Astrocyte (in vitro differentiated cells and primary cell): ENCODE results near the gene PTPRK. TPM values are rescaled to one million over a fixed set of nuclear protein-coding genes. Genes with fewer than 3 reads are reported as not detected.

Experiments used
- DNase-seq: peaks from one replicate; pipeline ENCODE4 v3.0.0-alpha.2; 2010; ENCODE audit warnings: low read depth
- FAIRE-seq: peaks from 2 replicates; lab custom pipeline; 2011; peaks lifted over from hg19 to GRCh38; lab: Jason Lieb, UNC
- H2AFZ ChIP-seq: 2 replicates; pipeline ENCODE4 v1.6.0; 2012; ENCODE audit warnings: low read depth, low read length, inconsistent platforms
- H3K27ac ChIP-seq: 2 replicates; pipeline ENCODE4 v1.5.1; 2011; ENCODE audit warnings: low read depth, low read length, inconsistent platforms
- H3K27me3 ChIP-seq: 2 replicates; pipeline ENCODE4 v1.6.0; 2011; ENCODE audit warnings: low read length, inconsistent platforms; ENCODE audit not compliant: insufficient read depth
- H3K36me3 ChIP-seq: 2 replicates; pipeline ENCODE4 v1.5.1; 2011; ENCODE audit warnings: low read length, inconsistent platforms; ENCODE audit not compliant: insufficient read depth
- H3K4me1 ChIP-seq: 2 replicates; pipeline ENCODE4 v1.5.1; 2011; ENCODE audit warnings: low read length, inconsistent platforms; ENCODE audit not compliant: insufficient read depth
- H3K4me2 ChIP-seq: 2 replicates; pipeline ENCODE4 v1.6.0; 2012; ENCODE audit warnings: low read length, inconsistent platforms
- H3K4me3 ChIP-seq: 2 replicates; pipeline ENCODE4 v1.5.1; 2011; ENCODE audit warnings: low read depth, mild to moderate bottlenecking, low read length, inconsistent platforms; ENCODE audit not compliant: insufficient read depth
- H3K79me2 ChIP-seq: 2 replicates; pipeline ENCODE4 v1.6.0; 2012; ENCODE audit warnings: mild to moderate bottlenecking, low read length, inconsistent platforms; ENCODE audit not compliant: insufficient read depth
- H3K9ac ChIP-seq: 2 replicates; pipeline ENCODE4 v1.6.0; 2012; ENCODE audit warnings: mild to moderate bottlenecking, low read length, inconsistent platforms
- H3K9me3 ChIP-seq: 2 replicates; pipeline ENCODE4 v1.5.1; 2012; ENCODE audit warnings: low read depth, mild to moderate bottlenecking, low read length, inconsistent platforms; ENCODE audit not compliant: insufficient read depth
- H4K20me1 ChIP-seq: 2 replicates; pipeline ENCODE4 v1.6.0; 2012; ENCODE audit warnings: low read length, inconsistent platforms; ENCODE audit not compliant: insufficient read depth
- H3K27ac Mint-ChIP-seq: one replicate; pipeline ENCODE4 v1.8.0; 2021; ENCODE audit warnings: mild to moderate bottlenecking, mixed read lengths; ENCODE audit not compliant: unreplicated experiment
- H3K27me3 Mint-ChIP-seq: one replicate; pipeline ENCODE4 v1.8.0; 2021; ENCODE audit warnings: low read depth, mixed read lengths; ENCODE audit not compliant: unreplicated experiment
- H3K36me3 Mint-ChIP-seq: one replicate; pipeline ENCODE4 v1.8.0; 2021; ENCODE audit warnings: low read depth, mixed read lengths; ENCODE audit not compliant: unreplicated experiment
- H3K4me1 Mint-ChIP-seq: one replicate; pipeline ENCODE4 v1.8.0; 2021; ENCODE audit warnings: low read depth, mixed read lengths; ENCODE audit not compliant: unreplicated experiment
- H3K4me3 Mint-ChIP-seq: one replicate; pipeline ENCODE4 v1.8.0; 2021; ENCODE audit warnings: mild to moderate bottlenecking, moderate library complexity, mixed read lengths; ENCODE audit not compliant: unreplicated experiment
- H3K9me3 Mint-ChIP-seq: one replicate; pipeline ENCODE4 v1.8.0; 2021; ENCODE audit warnings: mild to moderate bottlenecking, mixed read lengths; ENCODE audit not compliant: unreplicated experiment
- CTCF ChIP-seq: IDR thresholded peaks from 2 replicates; pipeline ENCODE4 v1.5.1; 2011; ENCODE audit warnings: low read depth, mild to moderate bottlenecking, inconsistent platforms, low read length, moderate library complexity; ENCODE audit not compliant: insufficient read depth
- EZH2 ChIP-seq: IDR thresholded peaks from 2 replicates; pipeline ENCODE4 v1.6.1; 2012; ENCODE audit warnings: mild to moderate bottlenecking, low read length, inconsistent platforms; ENCODE audit not compliant: insufficient read depth
- total RNA-seq: library from RNA; stranded (reverse); gene quantifications from 2 replicates; pipeline ENCODE4 v1.2.1, GENCODE V29; 2021

Gene PTPRK
- total RNA-seq, 1 donor from 2014 or later: 159 TPM

DNA sequence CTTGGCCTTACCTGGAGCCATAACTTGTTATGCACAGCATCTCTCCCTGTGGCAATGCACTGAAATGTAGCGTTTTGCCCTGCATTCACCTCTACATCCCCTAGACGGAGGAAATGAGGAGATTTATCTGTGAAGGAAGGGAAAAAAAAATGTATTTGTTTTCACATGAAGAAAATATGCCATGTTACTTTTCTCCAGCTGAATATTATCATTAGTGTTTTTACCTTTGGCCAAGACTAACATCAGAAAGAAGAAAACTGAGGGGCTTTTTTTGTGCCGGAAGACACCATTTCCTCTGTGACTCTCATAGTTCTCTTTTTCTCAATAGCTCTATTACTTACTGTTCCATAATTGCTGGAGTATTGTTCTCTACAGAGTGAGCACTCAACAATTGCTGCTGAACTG, 280.4 kb downstream of the PTPRK start:
- no peak overlapping the region for H3K27ac Mint-ChIP-seq
- no peak for FAIRE-seq

GRCh38 chr6:128239146-128239545, 281.3 kb downstream of the PTPRK start:
- Histone ChIP-seq H4K20me1 (no peaks in the 10 kb centered on the region), H3K9ac (no peak overlapping the region), H3K9me3 (no peaks in the 10 kb centered on the region), H2AFZ (no peak overlapping the region), H3K27me3 (no peaks in the 10 kb centered on the region), H3K27ac (no peak overlapping the region), H3K4me1 (peaks cover 4% of the 10 kb centered on the region), H3K36me3 (no peaks in the 10 kb centered on the region), H3K4me3 (no peak overlapping the region), H3K79me2 (no peaks in the 10 kb centered on the region), H3K4me2 (no peak overlapping the region)
- no peak for TF ChIP-seq CTCF
- TF ChIP-seq EZH2: no peak
- H3K4me1 Mint-ChIP-seq: peaks cover 20% of the 10 kb centered on the region
- no peaks in the 10 kb centered on the region for H3K9me3 Mint-ChIP-seq
- H3K36me3 Mint-ChIP-seq: no peaks in the 10 kb centered on the region
- H3K27me3 Mint-ChIP-seq: no peaks in the 10 kb centered on the region
- no peak overlapping the region for H3K4me3 Mint-ChIP-seq
- FAIRE-seq (no peak), DNase-seq (no peak)
- H3K27ac Mint-ChIP-seq: no peak overlapping the region

More for the DNA sequence above, 280.4 kb downstream of the PTPRK start:
- Histone ChIP-seq H3K9ac (no peak overlapping the region), H3K4me3 (no peak overlapping the region), H4K20me1 (no peaks in the 10 kb centered on the region), H3K79me2 (peaks cover 3% of the 10 kb centered on the region), H3K9me3 (no peaks in the 10 kb centered on the region), H3K36me3 (no peaks in the 10 kb centered on the region), H2AFZ (no peak overlapping the region), H3K27ac (no peak overlapping the region), H3K4me2 (no peak overlapping the region), H3K27me3 (no peaks in the 10 kb centered on the region), H3K4me1 (peaks cover 4% of the 10 kb centered on the region)
- no peaks in the 10 kb centered on the region for H3K36me3 Mint-ChIP-seq
- H3K4me3 Mint-ChIP-seq: no peak overlapping the region
- peaks cover 27% of the 10 kb centered on the region for H3K4me1 Mint-ChIP-seq
- H3K27me3 Mint-ChIP-seq: no peaks in the 10 kb centered on the region
- DNase-seq: no peak
- TF ChIP-seq CTCF (no peak), EZH2 (no peak)
- no peaks in the 10 kb centered on the region for H3K9me3 Mint-ChIP-seq

DNA sequence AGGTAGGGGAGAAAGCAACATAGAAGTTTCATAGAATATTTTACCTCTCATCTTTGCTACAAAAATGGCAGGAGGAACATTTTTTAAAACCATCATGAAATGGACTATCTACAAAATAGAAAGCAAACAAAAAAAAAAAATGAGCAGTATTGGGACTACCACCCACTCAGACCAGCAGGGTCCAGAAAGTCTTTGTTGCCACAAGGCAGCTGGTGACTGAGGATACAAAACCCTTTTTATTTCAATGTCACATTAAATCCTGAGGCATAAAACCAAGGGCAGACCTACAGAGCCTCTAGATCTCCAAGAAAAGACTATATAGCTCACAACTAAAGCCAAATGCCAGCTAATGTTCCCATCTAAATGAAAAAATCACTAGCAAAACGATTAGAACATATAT, 282.2 kb downstream of the PTPRK start:
- H3K9me3 Mint-ChIP-seq: no peaks in the 10 kb centered on the region
- Histone ChIP-seq H3K79me2 (no peaks in the 10 kb centered on the region), H3K9ac (no peak overlapping the region), H4K20me1 (no peaks in the 10 kb centered on the region), H3K4me3 (no peak overlapping the region), H3K27ac (no peak overlapping the region), H2AFZ (no peak overlapping the region), H3K27me3 (no peaks in the 10 kb centered on the region), H3K9me3 (no peaks in the 10 kb centered on the region), H3K36me3 (no peaks in the 10 kb centered on the region), H3K4me2 (no peak overlapping the region), H3K4me1 (peaks cover 1% of the 10 kb centered on the region)
- no peak overlapping the region for H3K4me3 Mint-ChIP-seq
- H3K27me3 Mint-ChIP-seq: no peaks in the 10 kb centered on the region
- H3K36me3 Mint-ChIP-seq: no peaks in the 10 kb centered on the region
- TF ChIP-seq EZH2: no peak
- no peak for TF ChIP-seq CTCF
- FAIRE-seq: no peak
- H3K4me1 Mint-ChIP-seq: peaks cover 13% of the 10 kb centered on the region
- H3K27ac Mint-ChIP-seq: no peak overlapping the region
- DNase-seq: no peak
